CD4-positive, alpha-beta T cell treated with Interleukin-17A for 4 hours (primary cell): ENCODE data around the gene AP3B1.

Experiments
- DNase-seq: peaks from one replicate; pipeline ENCODE4 v3.0.0-alpha.2; 2020; ENCODE audit warnings: mixed read lengths

AP3B1 gene

DNA sequence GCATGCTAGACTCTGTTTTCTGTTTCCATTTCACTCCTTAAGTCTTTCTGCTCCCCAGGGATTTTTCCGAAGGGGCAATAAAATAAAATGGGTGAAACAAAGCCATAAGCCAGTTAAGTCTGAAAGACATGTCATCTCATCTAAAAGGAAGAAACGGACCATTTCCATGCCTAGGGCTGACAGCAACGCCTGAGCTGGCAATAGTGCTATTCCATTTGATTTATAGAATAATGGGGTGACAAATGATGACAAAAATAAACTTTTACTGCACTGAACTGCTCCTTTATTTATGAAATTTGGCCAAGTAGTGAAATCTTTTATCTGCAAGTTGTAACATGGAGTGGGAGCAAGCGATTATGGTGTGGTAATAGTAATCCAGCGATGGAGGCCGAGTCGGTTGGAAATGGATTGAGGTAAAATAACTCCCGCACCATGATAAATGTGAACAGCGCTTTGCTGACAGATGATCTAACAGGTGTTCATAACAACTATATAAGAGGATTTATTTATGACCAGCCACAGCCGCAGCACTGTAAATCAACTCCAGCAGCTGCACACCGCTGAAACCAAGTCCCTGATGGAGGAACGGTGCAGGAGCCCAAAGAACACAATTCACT is 298.6 kb downstream of the AP3B1 start:
- DNase-seq: no peak

DNA sequence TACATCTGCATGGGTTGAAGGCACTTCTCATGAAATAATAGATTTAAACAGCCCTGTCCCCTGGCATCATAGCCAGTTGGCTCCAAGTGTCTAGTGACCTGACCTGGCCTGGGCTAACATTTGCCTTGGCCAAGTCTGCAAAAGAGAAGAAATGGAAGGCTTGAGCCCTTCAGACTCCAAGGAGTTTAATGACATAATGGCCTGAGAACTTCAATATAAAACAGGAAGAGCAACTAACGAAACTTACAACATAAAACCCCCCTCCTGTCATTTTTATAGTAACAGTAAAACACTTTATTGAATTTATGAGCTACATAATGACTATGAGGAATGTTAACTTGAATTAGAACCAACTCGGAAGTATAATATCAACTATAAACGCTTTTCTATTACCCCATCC is 299.6 kb downstream of the AP3B1 start:
- DNase-seq: no peak

DNA sequence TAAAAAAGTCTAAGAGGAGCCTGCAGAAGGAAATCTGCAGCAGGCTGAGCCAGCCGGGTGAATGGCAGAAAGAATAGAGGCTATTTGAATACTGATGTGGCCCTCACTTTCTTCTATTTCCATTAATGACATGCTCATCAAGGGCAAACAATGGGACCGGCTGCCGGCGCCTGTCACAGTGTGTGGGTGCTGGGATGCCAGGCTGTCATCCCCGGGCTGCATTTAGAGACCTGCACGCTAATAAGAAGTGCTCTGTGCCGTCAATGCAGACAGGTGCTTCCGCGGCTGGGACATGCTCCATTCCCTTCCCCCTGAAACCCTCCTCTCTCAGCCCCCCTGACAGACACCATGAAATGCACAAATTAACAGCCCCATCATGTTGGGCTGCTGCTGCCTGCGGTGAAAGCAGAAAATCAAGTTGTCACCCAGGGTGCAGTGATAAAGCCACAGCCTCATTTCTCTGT is 300.6 kb downstream of the AP3B1 start:
- DNase-seq: no peak

DNA sequence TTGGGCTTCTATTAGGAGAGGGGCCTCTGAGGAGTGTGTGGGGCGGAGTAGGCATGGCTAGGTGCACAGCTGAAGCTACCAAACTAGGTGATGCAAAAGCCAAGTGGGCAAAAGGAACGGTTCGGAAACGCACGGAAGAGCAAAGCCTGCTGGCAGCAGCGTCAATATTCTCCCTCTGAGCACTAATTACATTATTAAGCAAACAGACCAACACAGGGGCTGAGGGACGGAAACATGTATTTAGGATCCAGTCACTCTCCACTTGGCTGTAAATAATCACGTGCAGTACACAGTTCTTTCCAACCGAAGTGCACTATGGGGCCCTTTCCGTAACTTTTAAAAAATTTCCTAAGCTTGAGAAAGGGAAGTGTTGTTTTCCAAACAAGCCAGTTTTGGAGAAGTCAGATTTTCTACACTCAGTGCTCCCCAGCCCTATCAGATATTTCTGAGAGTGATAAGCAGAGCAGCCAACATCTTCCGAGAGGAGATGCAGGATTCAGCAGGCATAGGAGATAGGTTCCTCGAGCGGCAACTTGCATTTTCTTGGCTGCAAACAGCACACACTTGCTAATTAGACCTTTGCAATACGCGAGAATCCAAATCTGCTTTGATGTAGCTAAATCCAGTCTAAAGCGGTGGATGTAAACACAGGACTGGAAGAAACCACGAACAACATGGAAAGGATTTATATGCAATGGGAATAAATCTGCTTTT is 301.2 kb downstream of the AP3B1 start:
- no peak for DNase-seq

DNA sequence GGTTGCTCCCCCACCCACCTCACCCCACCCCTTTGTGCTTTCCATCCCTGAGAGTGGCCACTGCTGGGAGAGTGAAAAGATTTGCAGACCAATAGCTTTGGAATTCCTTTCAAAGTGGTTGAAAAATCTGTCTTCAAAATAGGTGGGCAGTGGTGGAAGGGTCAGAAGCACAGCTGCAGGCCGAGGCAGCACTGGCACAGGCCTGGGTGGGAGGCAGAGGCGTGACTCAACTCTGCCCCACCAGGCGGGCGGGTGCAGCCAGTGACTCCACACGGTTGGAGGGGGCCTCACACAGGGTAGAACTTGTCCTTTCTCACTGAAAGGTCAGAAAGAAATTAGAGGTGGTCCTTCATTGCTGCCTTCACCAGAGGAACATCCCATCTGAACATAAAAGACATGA is 303.4 kb downstream of the AP3B1 start:
- DNase-seq: no peak

DNA sequence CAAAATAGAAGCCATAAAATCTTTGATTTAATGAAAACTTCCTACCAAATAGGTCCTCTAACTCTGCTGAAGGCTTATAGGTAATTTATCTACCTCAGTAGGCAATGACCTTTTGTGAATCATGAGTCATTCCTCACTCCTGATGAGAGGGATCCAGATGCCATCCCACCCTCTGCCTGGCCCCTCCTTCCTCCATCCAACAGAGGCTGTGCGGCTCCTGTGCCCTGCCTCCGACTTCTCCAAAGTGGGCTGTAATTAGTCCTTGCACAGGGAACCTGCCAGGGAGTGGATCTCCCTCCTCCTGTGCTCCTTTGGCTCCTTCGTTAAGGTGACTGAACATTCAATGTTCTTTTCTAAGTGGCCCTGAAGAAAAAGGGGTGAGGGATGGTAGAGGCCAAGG is 304.5 kb downstream of the AP3B1 start:
- DNase-seq: no peak

DNA sequence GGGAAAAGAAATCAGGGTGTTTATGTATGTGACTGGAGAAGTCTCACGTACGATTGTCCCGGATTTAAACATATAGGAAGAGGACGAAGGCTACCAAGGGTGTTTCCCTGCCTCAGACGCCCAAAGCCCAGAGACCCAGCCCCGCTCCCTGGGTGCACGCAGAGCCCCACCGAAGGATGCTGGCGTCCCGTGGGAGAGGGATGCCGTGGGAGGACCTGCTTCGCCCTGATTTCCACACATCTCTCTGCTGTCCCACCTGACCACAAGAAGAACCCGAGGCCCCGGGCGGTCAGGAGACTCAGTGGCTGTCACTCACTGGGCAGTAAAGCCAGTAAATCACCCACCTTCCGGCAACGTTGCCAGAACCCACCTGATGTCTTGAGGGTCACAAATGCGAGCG is 306.5 kb downstream of the AP3B1 start:
- DNase-seq: no peak

DNA sequence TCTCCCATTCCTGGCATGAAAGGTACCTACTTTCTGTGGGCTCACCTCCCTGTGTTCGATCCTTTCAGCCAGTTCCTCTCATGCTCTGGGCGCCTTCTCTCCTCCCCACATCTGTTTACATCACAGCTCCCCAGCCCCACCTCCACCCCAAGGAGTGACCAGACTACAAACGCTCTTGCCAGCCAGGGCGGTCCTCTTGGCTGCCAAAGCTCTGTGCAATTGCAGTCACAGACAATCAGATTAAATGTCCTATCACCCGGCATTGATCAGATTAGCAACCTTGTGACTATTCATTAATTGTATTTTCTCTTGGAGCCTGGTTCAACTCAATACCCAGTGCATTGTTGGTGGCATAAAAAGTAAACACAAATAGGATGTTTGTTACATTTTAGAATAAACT is 307.2 kb downstream of the AP3B1 start:
- DNase-seq: no peak

DNA sequence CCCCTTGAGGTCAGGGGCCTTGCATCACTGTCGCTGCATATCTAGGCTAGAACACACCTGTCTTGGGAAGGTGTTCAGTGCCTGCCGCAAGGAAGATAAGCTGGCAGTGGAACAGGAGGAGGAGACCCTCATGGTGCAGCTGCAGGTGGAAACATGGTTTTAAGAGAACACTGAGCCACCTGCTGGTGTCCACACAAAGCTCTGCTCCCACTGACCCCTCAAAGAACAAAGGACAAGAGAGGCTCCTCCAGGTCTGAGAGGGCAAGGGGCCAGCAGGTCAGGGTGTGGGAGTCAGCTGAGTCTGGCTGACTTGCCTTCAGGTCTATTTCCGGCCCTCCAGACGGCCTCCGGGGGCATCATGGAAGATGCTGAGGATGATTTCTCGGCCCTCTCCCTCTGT is 308.2 kb downstream of the AP3B1 start:
- DNase-seq: no peak

DNA sequence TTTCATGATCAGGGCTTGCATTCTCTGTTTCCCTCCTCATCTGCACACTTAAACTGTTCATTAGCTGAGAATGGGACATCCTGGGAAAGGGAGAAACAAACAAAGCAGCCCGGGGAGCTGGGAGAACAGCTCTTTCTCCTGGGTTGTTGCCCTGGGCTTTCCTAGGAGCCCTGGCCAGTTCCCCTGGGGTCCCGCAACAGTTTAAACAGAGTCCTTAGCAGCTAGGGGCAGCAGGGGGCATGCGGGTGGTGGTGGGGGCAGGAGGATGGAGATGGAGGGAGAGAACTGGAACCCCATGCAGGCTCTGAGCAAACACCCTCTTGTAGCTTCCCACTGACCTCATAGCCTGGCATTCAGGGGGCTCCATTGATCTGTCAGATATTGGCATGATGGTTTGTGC is 309.3 kb downstream of the AP3B1 start:
- DNase-seq: no peak

DNA sequence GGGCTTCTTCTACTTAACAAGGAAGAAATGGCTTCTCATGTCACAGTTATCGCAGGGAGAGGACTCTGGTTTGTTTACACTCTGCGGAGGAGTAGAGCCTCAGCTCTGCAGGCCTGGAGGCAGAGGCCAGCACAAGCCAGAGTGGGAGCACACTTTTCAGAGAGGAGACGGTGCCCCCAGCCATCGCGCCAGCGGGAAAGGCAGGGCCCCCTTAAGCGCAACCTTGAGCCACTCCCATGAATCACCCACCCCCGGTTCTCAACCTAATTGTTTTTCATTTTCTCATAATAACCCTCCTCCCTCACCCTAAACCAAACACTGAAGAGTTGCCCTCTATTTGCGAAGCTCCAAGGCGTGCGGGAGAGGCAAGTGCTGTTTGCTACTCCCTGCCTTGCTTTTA is 309.9 kb downstream of the AP3B1 start:
- DNase-seq: no peak

DNA sequence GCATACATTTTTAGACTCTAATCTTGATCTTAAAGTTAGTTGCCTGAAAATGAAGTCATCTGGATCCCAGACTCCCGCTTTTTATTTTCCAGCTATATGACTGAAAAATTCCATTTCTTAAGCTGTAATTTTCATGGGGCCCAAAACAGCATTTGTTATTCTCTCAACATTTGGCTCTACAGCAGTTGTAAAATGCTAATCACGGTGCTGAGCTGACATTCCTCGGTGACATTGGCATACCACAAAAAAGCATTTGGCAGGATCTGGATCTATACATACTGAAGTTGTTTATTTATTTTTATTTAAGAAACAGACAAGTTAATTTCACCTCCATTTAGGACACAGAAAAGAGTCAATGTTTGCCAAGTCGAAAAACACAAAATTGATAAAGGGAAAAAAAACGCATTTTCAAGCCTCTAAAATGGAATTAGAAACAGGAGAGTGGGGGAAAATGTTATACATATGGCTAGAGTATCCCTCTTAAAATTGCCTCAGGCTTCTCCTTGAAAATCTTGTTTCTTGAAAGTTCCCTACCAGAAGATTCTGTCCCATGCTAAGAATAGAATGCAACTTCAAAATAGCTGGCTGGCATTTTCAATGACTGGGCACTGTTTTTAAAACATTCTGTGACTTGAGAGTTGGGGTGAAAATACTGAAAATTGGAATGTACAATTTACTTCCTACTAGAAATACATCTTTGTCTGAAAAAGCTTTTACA is 310.9 kb downstream of the AP3B1 start:
- no peak for DNase-seq

DNA sequence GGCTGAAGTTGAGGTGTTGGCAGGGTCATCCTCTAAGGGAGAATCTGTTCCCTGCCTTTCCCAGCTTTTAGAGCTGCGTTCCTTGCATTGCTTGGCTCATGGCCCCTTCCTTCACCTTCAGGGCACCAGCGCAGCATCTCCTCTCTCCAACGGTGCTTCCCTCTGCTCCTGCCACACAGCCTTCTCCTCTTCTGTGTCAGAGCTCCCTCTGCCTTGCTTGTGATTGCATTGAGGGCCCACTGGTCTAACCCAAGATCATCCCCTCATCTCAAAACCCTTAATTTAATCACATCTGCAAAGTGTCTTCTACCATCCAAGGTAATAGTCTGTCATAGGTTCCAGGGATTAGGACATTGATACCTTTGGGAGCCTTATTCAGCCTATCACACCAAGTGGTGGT is 312.7 kb downstream of the AP3B1 start:
- no peak for DNase-seq

DNA sequence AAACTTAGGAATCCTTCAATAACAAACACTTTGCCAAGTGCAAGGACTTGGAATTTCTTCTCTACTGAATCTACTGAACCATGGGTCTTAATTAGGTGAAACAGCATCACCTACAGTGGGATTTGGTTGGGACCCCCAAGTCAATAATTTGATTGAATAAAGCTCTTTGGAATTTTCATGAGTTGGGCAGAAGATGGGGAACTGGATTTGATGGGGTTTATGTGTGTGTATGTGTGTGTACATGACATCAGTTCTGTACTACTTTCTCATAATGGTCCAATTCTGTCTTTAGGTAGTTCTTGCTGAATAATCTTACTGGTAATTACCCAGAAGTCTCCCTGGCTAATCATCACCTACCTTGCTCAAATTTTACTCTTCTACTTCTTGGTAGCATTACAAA is 319.9 kb downstream of the AP3B1 start:
- DNase-seq: no peak

DNA sequence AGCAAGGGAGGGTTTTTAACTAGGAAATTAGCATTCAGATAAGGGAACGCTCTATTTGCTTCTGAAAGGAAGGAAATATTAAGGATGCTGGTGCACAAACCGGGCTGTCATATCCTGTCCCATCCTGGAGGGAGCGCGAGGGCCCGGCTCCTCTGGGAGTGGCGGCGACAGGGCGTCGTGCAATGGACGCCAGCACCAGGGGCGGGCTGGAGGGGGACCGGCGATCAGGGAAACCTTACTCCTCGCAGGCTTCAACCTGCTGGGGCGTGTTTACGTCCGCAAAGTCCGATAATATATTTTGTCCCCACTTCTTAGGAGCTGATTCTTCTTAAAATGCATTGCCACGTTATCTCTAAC is 321.3 kb downstream of the AP3B1 start:
- no peak for DNase-seq

DNA sequence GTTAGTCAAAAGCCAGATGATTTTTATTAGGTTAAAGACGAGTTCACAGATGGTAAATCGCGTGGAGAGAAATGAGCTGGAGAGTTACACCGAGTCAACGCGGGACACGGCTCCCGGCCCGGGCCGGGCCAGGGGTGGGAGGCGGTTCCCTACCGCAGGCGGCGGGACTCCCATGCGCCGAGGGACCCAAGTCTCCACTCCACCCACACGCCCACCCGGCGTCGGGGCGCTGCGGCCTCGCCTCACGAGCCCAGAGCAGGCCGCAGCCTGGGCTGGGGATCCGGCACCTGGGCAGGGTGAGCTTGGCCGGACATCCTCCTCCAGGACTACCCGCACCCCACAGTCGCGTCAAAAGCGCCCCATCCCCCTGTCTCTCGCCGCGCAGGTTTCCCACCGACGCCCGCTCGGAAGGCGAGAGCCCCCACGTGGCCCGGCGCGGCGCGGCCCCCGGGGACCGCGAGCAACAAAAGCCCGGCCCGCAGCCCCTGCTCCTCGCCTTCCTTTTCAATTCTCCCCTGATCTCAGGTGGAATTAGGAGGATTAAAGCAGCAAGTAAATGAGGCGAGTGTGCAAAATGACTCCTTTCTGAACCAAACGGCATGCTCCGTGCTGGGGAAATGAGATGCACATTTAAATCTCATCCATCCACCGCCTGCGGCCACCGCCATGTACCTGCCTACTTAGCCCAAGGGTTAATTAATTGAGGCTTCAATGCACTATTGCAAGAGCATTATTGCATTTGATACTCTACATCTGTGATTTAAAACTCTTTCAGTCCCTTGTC is 321.8 kb downstream of the AP3B1 start:
- peak; percentile 41 for DNase-seq

DNA sequence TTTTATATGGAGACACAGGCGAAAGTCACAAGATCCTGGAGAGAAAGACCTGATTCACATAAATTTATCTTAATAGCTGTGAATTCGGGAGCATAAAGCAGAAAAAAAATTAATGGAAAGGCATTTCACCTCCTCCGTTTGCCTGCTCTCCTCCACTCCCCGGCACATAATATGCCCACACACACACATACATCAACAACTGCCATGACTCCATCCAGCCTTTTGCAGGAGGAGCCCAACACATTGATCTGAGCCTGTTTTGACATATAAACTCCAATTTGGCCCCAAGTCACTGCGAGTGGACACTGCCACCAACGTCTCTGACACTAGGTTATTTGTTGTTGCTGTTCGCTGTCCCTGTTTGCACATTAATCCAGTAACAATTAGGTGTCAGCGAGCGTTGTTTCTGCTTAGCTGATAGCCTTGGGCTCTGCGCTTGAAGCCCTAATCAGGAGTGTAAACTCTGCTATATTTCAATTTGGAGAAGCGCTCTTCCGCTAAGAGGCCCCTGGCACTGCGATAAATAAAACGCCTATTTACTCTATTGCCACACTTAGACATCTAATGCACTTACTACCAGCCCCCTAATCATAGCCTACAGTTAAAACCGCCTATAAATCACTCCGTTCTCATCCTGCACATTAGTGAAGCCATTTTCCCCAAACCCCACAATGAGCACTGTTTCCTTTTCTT is 322.6 kb downstream of the AP3B1 start:
- DNase-seq: no peak

DNA sequence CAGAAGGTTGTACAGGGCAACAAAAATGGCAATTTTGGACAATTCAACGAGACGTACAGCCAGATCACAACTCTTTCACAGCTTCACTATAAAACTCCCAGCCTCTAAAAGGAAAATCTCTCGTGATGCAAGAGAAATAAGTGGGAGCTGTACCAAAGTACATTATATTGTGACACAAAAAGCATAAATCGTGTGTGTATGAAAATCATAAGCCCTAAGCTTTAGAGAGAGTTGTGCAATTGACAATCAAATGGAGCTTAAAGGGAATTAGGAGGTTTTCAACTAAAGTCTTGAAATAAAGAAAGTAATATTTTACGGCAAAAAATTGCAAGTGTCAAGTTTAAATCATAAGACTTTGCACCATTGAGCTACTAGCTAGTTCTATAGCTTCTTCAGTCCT is 323.6 kb downstream of the AP3B1 start:
- no peak for DNase-seq

DNA sequence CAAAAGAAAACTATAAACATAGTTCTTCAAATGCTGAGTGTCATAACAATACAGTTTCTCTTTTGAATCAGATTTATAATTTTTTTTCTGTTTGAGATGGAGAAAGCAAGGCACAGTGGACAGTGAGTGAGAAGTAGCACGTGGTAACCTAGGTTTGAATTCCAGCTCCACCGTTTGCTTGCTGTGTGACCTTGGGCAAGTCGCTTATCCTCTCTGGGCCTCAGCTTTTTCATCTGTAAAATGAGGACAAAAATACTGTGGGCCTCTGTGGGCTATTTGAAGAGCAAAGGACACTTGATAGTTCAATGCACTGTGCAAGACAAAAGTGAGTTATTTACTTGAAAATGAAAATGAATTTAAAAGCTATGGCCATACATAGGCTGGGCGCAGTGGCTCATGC is 330.7 kb downstream of the AP3B1 start:
- no peak for DNase-seq

DNA sequence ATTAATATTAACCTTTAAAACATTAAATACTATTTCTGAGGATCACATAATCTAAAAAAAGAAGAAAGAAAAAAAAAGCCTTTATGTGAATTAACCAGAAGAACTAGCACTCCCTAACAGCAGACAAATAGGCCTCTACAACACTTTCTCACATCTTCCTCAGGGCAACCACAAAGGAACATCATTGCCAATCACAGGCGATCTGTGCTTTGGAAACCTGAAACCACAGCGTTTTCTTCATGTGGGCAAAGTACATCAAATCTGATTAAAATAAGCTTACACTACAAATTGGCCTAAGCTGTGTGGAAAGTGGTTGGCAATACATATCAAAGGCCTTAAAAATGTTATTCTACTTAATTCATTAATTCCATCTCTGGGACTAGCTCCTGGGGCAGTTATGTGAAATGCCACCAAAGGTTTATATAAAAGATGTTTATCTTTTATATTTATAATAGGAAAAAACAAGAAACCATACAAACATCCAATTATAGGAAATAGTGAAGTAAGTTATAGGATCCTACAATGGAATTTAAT is 333.6 kb downstream of the AP3B1 start:
- no peak for DNase-seq

DNA sequence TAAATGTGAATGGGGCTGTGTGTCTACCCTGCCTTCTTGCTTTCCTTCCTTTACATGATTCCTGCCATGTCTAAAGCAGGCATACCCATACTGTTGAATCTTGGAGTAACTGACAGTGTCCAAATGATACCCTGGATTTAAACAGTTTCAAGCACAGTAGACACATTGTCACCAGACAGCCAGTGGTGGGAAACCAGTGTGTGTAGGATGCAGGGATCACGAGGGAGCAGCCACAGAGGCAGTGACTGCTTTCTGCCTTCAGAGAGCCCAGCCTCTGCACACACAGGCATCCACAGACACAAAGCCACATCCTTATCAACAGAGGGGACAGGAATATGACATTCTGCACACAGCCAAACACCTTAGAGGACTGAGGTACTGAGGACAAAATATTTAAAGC is 334.2 kb downstream of the AP3B1 start:
- DNase-seq: no peak

DNA sequence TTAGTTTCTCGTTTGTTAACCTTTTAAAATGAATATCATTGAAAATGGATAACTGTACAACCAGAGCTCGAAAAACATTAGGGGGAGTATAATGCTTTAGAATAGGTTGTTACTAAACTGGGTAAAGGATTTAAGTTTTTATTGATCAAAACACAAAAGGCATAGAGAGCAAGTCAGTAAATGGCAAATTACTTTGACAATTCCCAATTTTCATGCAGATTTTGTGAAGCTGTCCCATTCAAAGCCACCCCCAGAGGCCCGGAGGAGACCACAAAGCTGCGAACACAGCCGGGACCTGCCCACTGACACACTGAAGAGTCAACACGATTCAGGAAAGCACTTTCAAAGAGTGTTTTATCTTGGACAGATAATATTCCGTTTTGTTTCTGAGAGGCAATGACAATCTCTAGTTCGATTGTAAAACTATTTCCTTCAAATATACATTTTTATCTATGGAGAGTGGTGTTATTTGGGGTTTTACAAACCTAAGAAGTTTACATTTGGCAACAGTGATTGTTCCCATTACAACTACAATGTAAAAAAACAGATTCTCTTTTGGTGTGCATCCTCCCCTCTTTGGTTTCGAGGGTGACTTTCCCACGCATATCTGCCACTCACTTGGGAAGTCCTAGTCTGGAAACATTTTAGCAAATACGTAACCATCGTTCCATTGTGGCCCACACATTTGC is 335.7 kb downstream of the AP3B1 start:
- no peak for DNase-seq
